Central memory CD8-positive, alpha-beta T cell (primary cell): ENCODE results near the gene DAO.

Experiments used
- ATAC-seq: fragments of 150-1000 bp; cut with Tn5 transposase; replicated peaks from 2 replicates; pipeline ENCODE4 v1.10.0; 2022; ENCODE audit warnings: mild to moderate bottlenecking, moderate FRiP score, moderate number of reproducible peaks; ENCODE audit not compliant: poor library complexity, severe bottlenecking; ENCODE audit errors: extremely low read depth
- DNase-seq, 2 donors: peaks; one replicate each; pipeline ENCODE4 v3.0.0; 2021; ENCODE audit warnings: low spot score in 2 of 2
- H3K27ac Mint-ChIP-seq: one replicate; pipeline ENCODE4 v1.8.0; 2022; ENCODE audit warnings: low read depth, mild to moderate bottlenecking, moderate library complexity, mixed read lengths
- H3K27me3 Mint-ChIP-seq: one replicate; pipeline ENCODE4 v1.8.0; 2022; ENCODE audit warnings: mixed read lengths
- H3K36me3 Mint-ChIP-seq: one replicate; pipeline ENCODE4 v1.8.0; 2022; ENCODE audit warnings: mild to moderate bottlenecking, moderate library complexity, mixed read lengths; ENCODE audit not compliant: insufficient read depth
- H3K4me1 Mint-ChIP-seq: one replicate; pipeline ENCODE4 v1.8.0; 2022; ENCODE audit warnings: mixed read lengths
- H3K4me3 Mint-ChIP-seq: one replicate; pipeline ENCODE4 v1.8.0; 2022; ENCODE audit warnings: mild to moderate bottlenecking, moderate library complexity, mixed read lengths
- H3K9me3 Mint-ChIP-seq: one replicate; pipeline ENCODE4 v1.8.0; 2022; ENCODE audit warnings: mixed read lengths

DAO gene

GRCh38 chr12:108896336-108896735, 16.4 kb downstream of the DAO start:
- no peak for ATAC-seq
- DNase-seq: no peak
- no peaks in the 10 kb centered on the region for H3K36me3 Mint-ChIP-seq
- H3K4me1 Mint-ChIP-seq: no peaks in the 10 kb centered on the region
- no peaks in the 10 kb centered on the region for H3K9me3 Mint-ChIP-seq
- peaks cover 8% of the 10 kb centered on the region for H3K27me3 Mint-ChIP-seq
- H3K4me3 Mint-ChIP-seq: no peak overlapping the region
- no peak overlapping the region for H3K27ac Mint-ChIP-seq

GRCh38 chr12:108896817-108897216, 16.9 kb downstream of the DAO start:
- H3K4me3 Mint-ChIP-seq: no peak overlapping the region
- no peak overlapping the region for H3K27ac Mint-ChIP-seq
- no peaks in the 10 kb centered on the region for H3K36me3 Mint-ChIP-seq
- H3K27me3 Mint-ChIP-seq: peaks cover 8% of the 10 kb centered on the region
- no peak for DNase-seq
- ATAC-seq: no peak
- no peaks in the 10 kb centered on the region for H3K9me3 Mint-ChIP-seq
- no peaks in the 10 kb centered on the region for H3K4me1 Mint-ChIP-seq

- DNase-seq (no peak), ATAC-seq (no peak)
- Mint-ChIP-seq H3K9me3 (no peaks in the 10 kb centered on the region), H3K27ac (no peak overlapping the region), H3K4me1 (no peaks in the 10 kb centered on the region), H3K36me3 (no peaks in the 10 kb centered on the region), H3K27me3 (peaks cover 8% of the 10 kb centered on the region), H3K4me3 (no peak overlapping the region)
Observed at GRCh38 chr12:108899145-108899544, 19.3 kb downstream of the DAO start.

- DNase-seq: no peak
- no peak overlapping the region for H3K4me3 Mint-ChIP-seq
Observed at GRCh38 chr12:108905725-108906124, 25.8 kb downstream of the DAO start.

GRCh38 chr12:108906971-108907370, 27.1 kb downstream of the DAO start:
- no peak for ATAC-seq
- H3K4me3 Mint-ChIP-seq: no peak overlapping the region
- no peaks in the 10 kb centered on the region for H3K9me3 Mint-ChIP-seq
- no peak overlapping the region for H3K27ac Mint-ChIP-seq
- no peak for DNase-seq
- no peaks in the 10 kb centered on the region for H3K4me1 Mint-ChIP-seq
- no peaks in the 10 kb centered on the region for H3K36me3 Mint-ChIP-seq
- H3K27me3 Mint-ChIP-seq: peaks cover 26% of the 10 kb centered on the region

More at GRCh38 chr12:108905725-108906124, 25.8 kb downstream of the DAO start:
- H3K4me1 Mint-ChIP-seq: no peaks in the 10 kb centered on the region
- no peak overlapping the region for H3K27ac Mint-ChIP-seq
- no peak for ATAC-seq
- H3K9me3 Mint-ChIP-seq: no peaks in the 10 kb centered on the region
- H3K27me3 Mint-ChIP-seq: peaks cover 30% of the 10 kb centered on the region
- H3K36me3 Mint-ChIP-seq: no peaks in the 10 kb centered on the region

- ATAC-seq (no peak), DNase-seq (no peak)
- Mint-ChIP-seq H3K27me3 (peaks cover 26% of the 10 kb centered on the region), H3K27ac (no peak overlapping the region), H3K9me3 (no peaks in the 10 kb centered on the region), H3K4me1 (no peaks in the 10 kb centered on the region), H3K36me3 (no peaks in the 10 kb centered on the region), H3K4me3 (no peak overlapping the region)
Observed at GRCh38 chr12:108907839-108908351, 28.0 kb downstream of the DAO start.

- H3K4me3 Mint-ChIP-seq: no peak overlapping the region
- H3K27me3 Mint-ChIP-seq: peaks cover 26% of the 10 kb centered on the region
- ATAC-seq (no peak), DNase-seq (no peak)
- H3K4me1 Mint-ChIP-seq: no peaks in the 10 kb centered on the region
- H3K36me3 Mint-ChIP-seq: no peaks in the 10 kb centered on the region
- no peaks in the 10 kb centered on the region for H3K9me3 Mint-ChIP-seq
- no peak overlapping the region for H3K27ac Mint-ChIP-seq
Observed at GRCh38 chr12:108910336-108910735, 30.4 kb downstream of the DAO start.

- peaks cover 11% of the 10 kb centered on the region for H3K27me3 Mint-ChIP-seq
- no peak for DNase-seq
- no peaks in the 10 kb centered on the region for H3K9me3 Mint-ChIP-seq
- no peak for ATAC-seq
- H3K4me1 Mint-ChIP-seq: no peaks in the 10 kb centered on the region
- no peak overlapping the region for H3K4me3 Mint-ChIP-seq
- H3K27ac Mint-ChIP-seq: no peak overlapping the region
- H3K36me3 Mint-ChIP-seq: no peaks in the 10 kb centered on the region
Observed at GRCh38 chr12:108911915-108912314, 32.0 kb downstream of the DAO start.

GRCh38 chr12:108912361-108912760, 32.5 kb downstream of the DAO start:
- DNase-seq: no peak
- Mint-ChIP-seq H3K4me3 (no peak overlapping the region), H3K27me3 (peaks cover 6% of the 10 kb centered on the region), H3K27ac (no peak overlapping the region), H3K4me1 (no peaks in the 10 kb centered on the region), H3K9me3 (no peaks in the 10 kb centered on the region), H3K36me3 (no peaks in the 10 kb centered on the region)
- ATAC-seq: no peak

GRCh38 chr12:108914121-108914531, 34.2 kb downstream of the DAO start:
- no peaks in the 10 kb centered on the region for H3K36me3 Mint-ChIP-seq
- no peaks in the 10 kb centered on the region for H3K27me3 Mint-ChIP-seq
- H3K4me1 Mint-ChIP-seq: no peaks in the 10 kb centered on the region
- no peak for DNase-seq
- no peak overlapping the region for H3K4me3 Mint-ChIP-seq
- H3K9me3 Mint-ChIP-seq: no peaks in the 10 kb centered on the region
- no peak for ATAC-seq
- H3K27ac Mint-ChIP-seq: no peak overlapping the region

GRCh38 chr12:108915632-108916133, 35.8 kb downstream of the DAO start:
- Mint-ChIP-seq H3K4me3 (no peak overlapping the region), H3K36me3 (no peaks in the 10 kb centered on the region), H3K27me3 (no peaks in the 10 kb centered on the region), H3K4me1 (no peaks in the 10 kb centered on the region), H3K27ac (no peak overlapping the region), H3K9me3 (no peaks in the 10 kb centered on the region)
- no peak for ATAC-seq
- no peak for DNase-seq

GRCh38 chr12:108916336-108916735, 36.4 kb downstream of the DAO start:
- DNase-seq (no peak), ATAC-seq (no peak)
- Mint-ChIP-seq H3K27me3 (peaks cover 6% of the 10 kb centered on the region), H3K9me3 (no peaks in the 10 kb centered on the region), H3K36me3 (no peaks in the 10 kb centered on the region), H3K4me1 (no peaks in the 10 kb centered on the region), H3K4me3 (no peak overlapping the region), H3K27ac (no peak overlapping the region)

GRCh38 chr12:108918206-108918605, 38.3 kb downstream of the DAO start:
- no peaks in the 10 kb centered on the region for H3K36me3 Mint-ChIP-seq
- H3K4me1 Mint-ChIP-seq: no peaks in the 10 kb centered on the region
- H3K27ac Mint-ChIP-seq: no peak overlapping the region
- ATAC-seq (no peak), DNase-seq (no peak)
- no peaks in the 10 kb centered on the region for H3K9me3 Mint-ChIP-seq
- H3K4me3 Mint-ChIP-seq: no peak overlapping the region
- peaks cover 6% of the 10 kb centered on the region for H3K27me3 Mint-ChIP-seq
